ENCODE results near the gene FBLN2.

- TF ChIP-seq, protein P1, sequence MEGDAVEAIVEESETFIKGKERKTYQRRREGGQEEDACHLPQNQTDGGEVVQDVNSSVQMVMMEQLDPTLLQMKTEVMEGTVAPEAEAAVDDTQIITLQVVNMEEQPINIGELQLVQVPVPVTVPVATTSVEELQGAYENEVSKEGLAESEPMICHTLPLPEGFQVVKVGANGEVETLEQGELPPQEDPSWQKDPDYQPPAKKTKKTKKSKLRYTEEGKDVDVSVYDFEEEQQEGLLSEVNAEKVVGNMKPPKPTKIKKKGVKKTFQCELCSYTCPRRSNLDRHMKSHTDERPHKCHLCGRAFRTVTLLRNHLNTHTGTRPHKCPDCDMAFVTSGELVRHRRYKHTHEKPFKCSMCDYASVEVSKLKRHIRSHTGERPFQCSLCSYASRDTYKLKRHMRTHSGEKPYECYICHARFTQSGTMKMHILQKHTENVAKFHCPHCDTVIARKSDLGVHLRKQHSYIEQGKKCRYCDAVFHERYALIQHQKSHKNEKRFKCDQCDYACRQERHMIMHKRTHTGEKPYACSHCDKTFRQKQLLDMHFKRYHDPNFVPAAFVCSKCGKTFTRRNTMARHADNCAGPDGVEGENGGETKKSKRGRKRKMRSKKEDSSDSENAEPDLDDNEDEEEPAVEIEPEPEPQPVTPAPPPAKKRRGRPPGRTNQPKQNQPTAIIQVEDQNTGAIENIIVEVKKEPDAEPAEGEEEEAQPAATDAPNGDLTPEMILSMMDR (IDR thresholded peaks at IDR 0.05; ENCODE audit: low read depth, low read length, missing input control), result no peak
- TF ChIP-seq ATF3 (IDR thresholded peaks at IDR 0.05) (no peak), TAF1 (conservative IDR thresholded peaks at IDR 0.05) (no peak), RXRA (IDR thresholded peaks at IDR 0.05) (no peak), FOXA1 (IDR thresholded peaks at IDR 0.05) (no peak), SP1 (IDR thresholded peaks at IDR 0.05) (no peak), ZBTB33 (IDR thresholded peaks at IDR 0.05) (no peak)
- TF ChIP-seq, protein P2, sequence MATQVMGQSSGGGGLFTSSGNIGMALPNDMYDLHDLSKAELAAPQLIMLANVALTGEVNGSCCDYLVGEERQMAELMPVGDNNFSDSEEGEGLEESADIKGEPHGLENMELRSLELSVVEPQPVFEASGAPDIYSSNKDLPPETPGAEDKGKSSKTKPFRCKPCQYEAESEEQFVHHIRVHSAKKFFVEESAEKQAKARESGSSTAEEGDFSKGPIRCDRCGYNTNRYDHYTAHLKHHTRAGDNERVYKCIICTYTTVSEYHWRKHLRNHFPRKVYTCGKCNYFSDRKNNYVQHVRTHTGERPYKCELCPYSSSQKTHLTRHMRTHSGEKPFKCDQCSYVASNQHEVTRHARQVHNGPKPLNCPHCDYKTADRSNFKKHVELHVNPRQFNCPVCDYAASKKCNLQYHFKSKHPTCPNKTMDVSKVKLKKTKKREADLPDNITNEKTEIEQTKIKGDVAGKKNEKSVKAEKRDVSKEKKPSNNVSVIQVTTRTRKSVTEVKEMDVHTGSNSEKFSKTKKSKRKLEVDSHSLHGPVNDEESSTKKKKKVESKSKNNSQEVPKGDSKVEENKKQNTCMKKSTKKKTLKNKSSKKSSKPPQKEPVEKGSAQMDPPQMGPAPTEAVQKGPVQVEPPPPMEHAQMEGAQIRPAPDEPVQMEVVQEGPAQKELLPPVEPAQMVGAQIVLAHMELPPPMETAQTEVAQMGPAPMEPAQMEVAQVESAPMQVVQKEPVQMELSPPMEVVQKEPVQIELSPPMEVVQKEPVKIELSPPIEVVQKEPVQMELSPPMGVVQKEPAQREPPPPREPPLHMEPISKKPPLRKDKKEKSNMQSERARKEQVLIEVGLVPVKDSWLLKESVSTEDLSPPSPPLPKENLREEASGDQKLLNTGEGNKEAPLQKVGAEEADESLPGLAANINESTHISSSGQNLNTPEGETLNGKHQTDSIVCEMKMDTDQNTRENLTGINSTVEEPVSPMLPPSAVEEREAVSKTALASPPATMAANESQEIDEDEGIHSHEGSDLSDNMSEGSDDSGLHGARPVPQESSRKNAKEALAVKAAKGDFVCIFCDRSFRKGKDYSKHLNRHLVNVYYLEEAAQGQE (IDR thresholded peaks at IDR 0.05), result no peak
- TF ChIP-seq, protein P3, sequence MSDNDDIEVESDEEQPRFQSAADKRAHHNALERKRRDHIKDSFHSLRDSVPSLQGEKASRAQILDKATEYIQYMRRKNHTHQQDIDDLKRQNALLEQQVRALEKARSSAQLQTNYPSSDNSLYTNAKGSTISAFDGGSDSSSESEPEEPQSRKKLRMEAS (IDR thresholded peaks at IDR 0.05), result no peak
Observed at GRCh38 chr3:13605555-13605954, 56.6 kb downstream of the FBLN2 start.
